Upper lobe of left lung (tissue), 4 donors: ENCODE data around the gene ADGRV1.
A peak's percentile ranks its signal among the peaks of the same experiment; 100 is the strongest.

Experiments
- EP300 ChIP-seq, 4 donors: sonication (generic); formaldehyde crosslinking; IDR thresholded peaks; one replicate each; pipeline ENCODE4 v1.5.1; 2017; ENCODE audit warnings: antibody characterized with exemption in 4 of 4, control low read depth in 2 of 4
- POLR2A ChIP-seq, 4 donors: fragments of 450-650 bp; IDR thresholded peaks; one replicate each; pipeline ENCODE4 v1.5.1; 2016 to 2017; ENCODE audit warnings: antibody characterized with exemption in 4 of 4, mild to moderate bottlenecking in 2 of 4
- TF ChIP-seq, protein P1 (sequence below), 6 experiments: fragments of 450-650 bp in 4 of 6; fragments of 200-600 bp in 2 of 6; sonication (generic) in 2 of 6; IDR thresholded peaks; one replicate each; pipeline ENCODE4 v1.5.1; 2016 to 2019; ENCODE audit warnings: antibody characterized with exemption in 6 of 6

DNA sequence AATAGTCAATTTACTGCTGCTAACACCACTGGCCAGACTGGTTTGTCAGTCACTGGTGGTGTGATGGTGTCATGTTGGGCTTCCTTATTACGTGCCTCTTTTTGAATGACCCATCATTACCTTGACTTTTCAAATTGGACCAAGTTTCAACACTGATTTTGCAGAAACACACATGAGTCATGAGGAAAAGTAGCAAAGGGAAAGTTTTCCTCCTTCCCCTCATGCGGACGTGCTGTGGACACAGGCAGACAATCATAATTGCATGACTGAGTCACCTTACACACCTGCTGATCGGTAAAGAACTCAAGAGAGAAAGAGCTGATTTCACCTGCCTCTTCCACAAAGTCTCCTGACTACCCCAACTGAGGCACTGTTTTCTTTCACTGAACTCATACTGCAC lies 500.0 kb downstream of the ADGRV1 start:
- TF ChIP-seq EP300 (IDR thresholded peaks at IDR 0.05) (peak in 2 of 4 donors; percentile 6 to 98), POLR2A (IDR thresholded peaks at IDR 0.05) (no peak)
- TF ChIP-seq, protein P1, sequence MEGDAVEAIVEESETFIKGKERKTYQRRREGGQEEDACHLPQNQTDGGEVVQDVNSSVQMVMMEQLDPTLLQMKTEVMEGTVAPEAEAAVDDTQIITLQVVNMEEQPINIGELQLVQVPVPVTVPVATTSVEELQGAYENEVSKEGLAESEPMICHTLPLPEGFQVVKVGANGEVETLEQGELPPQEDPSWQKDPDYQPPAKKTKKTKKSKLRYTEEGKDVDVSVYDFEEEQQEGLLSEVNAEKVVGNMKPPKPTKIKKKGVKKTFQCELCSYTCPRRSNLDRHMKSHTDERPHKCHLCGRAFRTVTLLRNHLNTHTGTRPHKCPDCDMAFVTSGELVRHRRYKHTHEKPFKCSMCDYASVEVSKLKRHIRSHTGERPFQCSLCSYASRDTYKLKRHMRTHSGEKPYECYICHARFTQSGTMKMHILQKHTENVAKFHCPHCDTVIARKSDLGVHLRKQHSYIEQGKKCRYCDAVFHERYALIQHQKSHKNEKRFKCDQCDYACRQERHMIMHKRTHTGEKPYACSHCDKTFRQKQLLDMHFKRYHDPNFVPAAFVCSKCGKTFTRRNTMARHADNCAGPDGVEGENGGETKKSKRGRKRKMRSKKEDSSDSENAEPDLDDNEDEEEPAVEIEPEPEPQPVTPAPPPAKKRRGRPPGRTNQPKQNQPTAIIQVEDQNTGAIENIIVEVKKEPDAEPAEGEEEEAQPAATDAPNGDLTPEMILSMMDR (IDR thresholded peaks at IDR 0.05) = no peak
